Panc1 (cell line): ENCODE results near the gene KDM4E. TPM values are rescaled to one million over a fixed set of nuclear protein-coding genes. Genes with fewer than 3 reads are reported as not detected.

ENCODE experiments used
- ATAC-seq: fragments of 200-7000 bp; cut with Tn5 transposase; 2 replicates; pipeline ENCODE4 v1.9.1; 2020; ENCODE audit warnings: mild to moderate bottlenecking, moderate library complexity
- BruUV-seq: library from RNA; stranded (reverse); fragments of 400-500 nt; replicated peaks from 2 replicates; lab custom pipeline; 2021; lab: Mats Ljungman, UMichigan
- CTCF ChIA-PET: fragments of 300-600 bp; sonication (Branson Sonifier 250); formaldehyde crosslinking; loops from one replicate; lab custom pipeline; 2022; ENCODE audit warnings: antibody characterized with exemption; lab: Charles Lee
- POLR2A ChIA-PET: fragments of 300-600 bp; sonication (Branson Sonifier 250); formaldehyde crosslinking; loops from one replicate; lab custom pipeline; 2022; ENCODE audit warnings: antibody characterized with exemption; lab: Charles Lee
- DNase-seq: peaks from one replicate; pipeline ENCODE4 v3.0.0-alpha.2; 2010; ENCODE audit warnings: low read depth, low spot score
- H3K27ac ChIP-seq: 2 replicates; pipeline ENCODE4 v1.5.1; 2011; ENCODE audit warnings: mild to moderate bottlenecking, low read length, inconsistent platforms
- H3K27me3 ChIP-seq: fragments of 200-500 bp; sonication (Bioruptor generic); 2 replicates; pipeline ENCODE4 v1.6.0; 2014; ENCODE audit warnings: low read length, inconsistent platforms; ENCODE audit not compliant: control insufficient read depth, insufficient read depth
- H3K36me3 ChIP-seq: fragments of 200-500 bp; sonication (Bioruptor generic); 2 replicates; pipeline ENCODE4 v1.5.1; 2014; ENCODE audit warnings: inconsistent platforms, mild to moderate bottlenecking, low read length, moderate library complexity; ENCODE audit not compliant: control insufficient read depth, insufficient read depth
- H3K4me1 ChIP-seq: 2 replicates; pipeline ENCODE4 v1.5.1; 2011; ENCODE audit warnings: inconsistent platforms, mild to moderate bottlenecking, low read length, moderate library complexity; ENCODE audit not compliant: control insufficient read depth, insufficient read depth
- H3K4me3 ChIP-seq, 2 experiments: 2 replicates each; pipeline ENCODE4 v1.5.1; 2011 to 2012; ENCODE audit warnings: low read depth in 2 of 2, low read length in 2 of 2, mild to moderate bottlenecking in 2 of 2, inconsistent platforms in 1 of 2, moderate library complexity in 1 of 2
- H3K9me3 ChIP-seq: fragments of 200-500 bp; sonication (Bioruptor generic); 2 replicates; pipeline ENCODE4 v1.5.1; 2014; ENCODE audit warnings: low read depth, mild to moderate bottlenecking, inconsistent platforms, low read length, moderate library complexity; ENCODE audit not compliant: control insufficient read depth, insufficient read depth
- CTCF ChIP-seq: fragments of 450-650 bp; IDR thresholded peaks from 2 replicates; pipeline ENCODE4 v1.5.1; 2017; ENCODE audit warnings: mild to moderate bottlenecking
- POLR2AphosphoS5 ChIP-seq: IDR thresholded peaks from 2 replicates; pipeline ENCODE4 v1.6.1; 2012; ENCODE audit warnings: mild to moderate bottlenecking, low read depth, low read length, moderate library complexity
- SIN3A ChIP-seq: IDR thresholded peaks from 2 replicates; pipeline ENCODE4 v1.6.1; 2012; ENCODE audit warnings: low read depth, mild to moderate bottlenecking, low read length, moderate library complexity, borderline replicate concordance; ENCODE audit not compliant: insufficient read depth
- TCF7L2 ChIP-seq: IDR thresholded peaks from 2 replicates; pipeline ENCODE4 v1.6.1; 2011; ENCODE audit warnings: mild to moderate bottlenecking, low read depth, low read length, inconsistent platforms
- in situ Hi-C: cut with HindIII; loops from 2 replicates; pipeline ENCODE4 v1.10.0; 2016; ENCODE audit warnings: low sequenced_read_pairs, low pct_unique_long_range_greater_than_20kb
- intact Hi-C: fragments of 100-400 bp; cut with micrococcal nuclease; formaldehyde crosslinking; loops from one replicate; pipeline ENCODE4 v1.10.0; 2022; ENCODE audit not compliant: unreplicated experiment
- total RNA-seq: library from RNA; stranded (reverse); gene quantifications from one replicate; pipeline ENCODE4 v1.2.1, GENCODE V29; 2021; ENCODE audit not compliant: unreplicated experiment
- TF ChIP-seq, protein P1 (sequence below), 2 experiments: IDR thresholded peaks; 2 replicates each; pipeline ENCODE4 v1.6.1; 2011 to 2012; ENCODE audit warnings: low read depth in 2 of 2, control low read depth in 1 of 2, low read length in 1 of 2, mild to moderate bottlenecking in 1 of 2, moderate library complexity in 1 of 2; ENCODE audit not compliant: insufficient read depth in 1 of 2

KDM4E gene
- total RNA-seq, 1 experiment from 2014 or later: not detected

- no TSS peak for BruUV-seq
- CTCF ChIA-PET: no interaction called here
Observed at GRCh38 chr11:94988748-94989147, 36.3 kb upstream of the KDM4E start.

GRCh38 chr11:94993400-94993943, 31.6 kb upstream of the KDM4E start:
- no peak overlapping the region for H3K4me3 ChIP-seq
- intact Hi-C loops (no loop called here), in situ Hi-C loops (no loop called here)
- ChIA-PET CTCF (no interaction called here), POLR2A (no interaction called here)
- no TSS peak for BruUV-seq
- TF ChIP-seq, protein P1, sequence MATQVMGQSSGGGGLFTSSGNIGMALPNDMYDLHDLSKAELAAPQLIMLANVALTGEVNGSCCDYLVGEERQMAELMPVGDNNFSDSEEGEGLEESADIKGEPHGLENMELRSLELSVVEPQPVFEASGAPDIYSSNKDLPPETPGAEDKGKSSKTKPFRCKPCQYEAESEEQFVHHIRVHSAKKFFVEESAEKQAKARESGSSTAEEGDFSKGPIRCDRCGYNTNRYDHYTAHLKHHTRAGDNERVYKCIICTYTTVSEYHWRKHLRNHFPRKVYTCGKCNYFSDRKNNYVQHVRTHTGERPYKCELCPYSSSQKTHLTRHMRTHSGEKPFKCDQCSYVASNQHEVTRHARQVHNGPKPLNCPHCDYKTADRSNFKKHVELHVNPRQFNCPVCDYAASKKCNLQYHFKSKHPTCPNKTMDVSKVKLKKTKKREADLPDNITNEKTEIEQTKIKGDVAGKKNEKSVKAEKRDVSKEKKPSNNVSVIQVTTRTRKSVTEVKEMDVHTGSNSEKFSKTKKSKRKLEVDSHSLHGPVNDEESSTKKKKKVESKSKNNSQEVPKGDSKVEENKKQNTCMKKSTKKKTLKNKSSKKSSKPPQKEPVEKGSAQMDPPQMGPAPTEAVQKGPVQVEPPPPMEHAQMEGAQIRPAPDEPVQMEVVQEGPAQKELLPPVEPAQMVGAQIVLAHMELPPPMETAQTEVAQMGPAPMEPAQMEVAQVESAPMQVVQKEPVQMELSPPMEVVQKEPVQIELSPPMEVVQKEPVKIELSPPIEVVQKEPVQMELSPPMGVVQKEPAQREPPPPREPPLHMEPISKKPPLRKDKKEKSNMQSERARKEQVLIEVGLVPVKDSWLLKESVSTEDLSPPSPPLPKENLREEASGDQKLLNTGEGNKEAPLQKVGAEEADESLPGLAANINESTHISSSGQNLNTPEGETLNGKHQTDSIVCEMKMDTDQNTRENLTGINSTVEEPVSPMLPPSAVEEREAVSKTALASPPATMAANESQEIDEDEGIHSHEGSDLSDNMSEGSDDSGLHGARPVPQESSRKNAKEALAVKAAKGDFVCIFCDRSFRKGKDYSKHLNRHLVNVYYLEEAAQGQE (IDR thresholded peaks at IDR 0.05; ENCODE audit: insufficient read depth in 1 of 2, low read depth in 2 of 2, low read length in 1 of 2): no peak
- TF ChIP-seq POLR2AphosphoS5 (no peak), SIN3A (no peak), TCF7L2 (no peak), CTCF (no peak)
- no peaks in the 10 kb centered on the region for H3K4me1 ChIP-seq
- DNase-seq (no peak), ATAC-seq (no peak)
- H3K27ac ChIP-seq: no peak overlapping the region
- H3K36me3 ChIP-seq: no peaks in the 10 kb centered on the region
- peaks cover 19% of the 10 kb centered on the region for H3K27me3 ChIP-seq
- H3K9me3 ChIP-seq: no peaks in the 10 kb centered on the region

More at GRCh38 chr11:94988748-94989147, 36.3 kb upstream of the KDM4E start:
- ATAC-seq: no peak
- no peak overlapping the region for H3K4me3 ChIP-seq
- POLR2A ChIA-PET: no interaction called here
- no peaks in the 10 kb centered on the region for H3K4me1 ChIP-seq
- H3K9me3 ChIP-seq: no peaks in the 10 kb centered on the region
- TF ChIP-seq TCF7L2 (no peak), CTCF (no peak), SIN3A (no peak), POLR2AphosphoS5 (no peak)
- TF ChIP-seq, protein P1 (IDR thresholded peaks at IDR 0.05; ENCODE audit: insufficient read depth in 1 of 2, low read depth in 2 of 2, low read length in 1 of 2): no peak
- in situ Hi-C loops: no loop called here
- H3K36me3 ChIP-seq: no peaks in the 10 kb centered on the region
- intact Hi-C loops: no loop called here
- no peak overlapping the region for H3K27ac ChIP-seq
- DNase-seq: no peak
- peaks cover 21% of the 10 kb centered on the region for H3K27me3 ChIP-seq
